Ovary (tissue), 9 donors: ENCODE measurements around the gene LTF. TPM values are rescaled to one million over a fixed set of nuclear protein-coding genes. Genes with fewer than 3 reads are reported as not detected.
"Not testable (repeated sequence)": the region's sequence is repeated elsewhere in the genome, so short reads cannot be mapped to it uniquely, and the experiment has no call there.

Source experiments
- DNase-seq, 5 donors: peaks; one replicate each; pipeline ENCODE4 v3.0.0-alpha.2; 2019 to 2020
- H3K27ac ChIP-seq, 2 donors: fragments of 200-600 bp; one replicate each; pipeline versions ENCODE4 v1.5.1 to v1.8.0; 2019 to 2022
- H3K27me3 ChIP-seq: fragments of 200-600 bp; one replicate; pipeline ENCODE4 v1.8.0; 2022
- H3K36me3 ChIP-seq: fragments of 200-600 bp; sonication (generic); one replicate; pipeline ENCODE4 v1.5.1; 2019
- H3K4me1 ChIP-seq: one replicate; pipeline ENCODE4 v1.8.1; 2013; ENCODE audit warnings: mild to moderate bottlenecking, moderate library complexity; ENCODE audit not compliant: insufficient read depth
- H3K4me3 ChIP-seq: fragments of 200-600 bp; sonication (generic); one replicate; pipeline ENCODE4 v1.5.1; 2017
- H3K9me3 ChIP-seq, 2 donors: fragments of 200-600 bp in 1 of 2; sonication (generic) in 1 of 2; one replicate each; pipeline versions ENCODE4 v1.5.1 to v1.8.1; 2013 to 2019; ENCODE audit warnings: mild to moderate bottlenecking in 1 of 2, moderate library complexity in 1 of 2
- EP300 ChIP-seq: sonication (generic); formaldehyde crosslinking; IDR thresholded peaks from one replicate; pipeline ENCODE4 v1.6.1; 2017; ENCODE audit warnings: antibody characterized with exemption
- POLR2A ChIP-seq: fragments of 450-650 bp; IDR thresholded peaks from one replicate; pipeline ENCODE4 v1.6.1; 2017; ENCODE audit warnings: antibody characterized with exemption, mild to moderate bottlenecking, moderate library complexity
- WGBS, 3 donors: extraction: QIAGEN DNeasy Blood & Tissue Kit in 1 of 3; methylation state at CpG; one replicate each; pipeline versions ENCODE4 v1.1.5 to v1.1.7; 2013 to 2017; 5-methylcytosine and 5-hydroxymethylcytosine counted together
- intact Hi-C, 4 donors: fragments of 100-400 bp; cut with DNase I; formaldehyde crosslinking; loops; one replicate each; pipeline versions ENCODE4 v1.11.0 to v1.15.1; 2022 to 2023
- polyA plus RNA-seq, 2 donors: library from polyadenylated mRNA; stranded (reverse); fragments of 200-250 nt in 1 of 2; fragments of 350-450 nt in 1 of 2; fragmentation: Illumina TruSeq in 1 of 2; extraction: RNeasy Lipid Tissue Mini Kit (QIAGEN cat#74804) in 1 of 2; gene quantifications; one replicate each; pipeline ENCODE4 v1.2.3, GENCODE V29; 2013 to 2014
- total RNA-seq, 7 donors: library from RNA; depleted of rRNA in 2 of 7; stranded (reverse); fragments of >200 nt in 2 of 7; fragmentation: NEBNext Ultra II Directional in 3 of 7; extraction: Animal tissue kit (Norgen Biotek cat#: 25700) in 3 of 7; gene quantifications; one replicate each; pipeline versions ENCODE4 v1.1.0 to v1.2.4, GENCODE V29; 2016 to 2023
- TF ChIP-seq, protein P1 (sequence below), 3 donors: fragments of 450-650 bp in 2 of 3; fragments of 200-600 bp in 1 of 3; IDR thresholded peaks; one replicate each; pipeline versions ENCODE4 v1.5.1 to v1.8.0; 2016 to 2022; ENCODE audit warnings: antibody characterized with exemption in 3 of 3, mild to moderate bottlenecking in 1 of 3
- donor health status: DM: no; HTN: no; CAD: no; lungs with moderate emphysema.
- donor health status: DM: no; HTN: no; CAD: no.
- donor health status: Bipolar disorder and iron deficiency.
- donor health status: DM: yes; HTN: yes; CAD: no.
- donor health status: DM: no; HTN: no; CAD: no.
- donor health status: DM: yes; HTN: yes; CAD: no.

The LTF gene
- total and polyA plus RNA-seq, 9 donors: 0.56 to 23.7 (median 1.2) TPM

- WGBS, 3 donors: 54 to 65% (median 57%) methylated on average over 9 of the region's 9 CpGs
Observed at GRCh38 chr3:46496746-46497555, 32.2 kb upstream of the LTF start.

DNA sequence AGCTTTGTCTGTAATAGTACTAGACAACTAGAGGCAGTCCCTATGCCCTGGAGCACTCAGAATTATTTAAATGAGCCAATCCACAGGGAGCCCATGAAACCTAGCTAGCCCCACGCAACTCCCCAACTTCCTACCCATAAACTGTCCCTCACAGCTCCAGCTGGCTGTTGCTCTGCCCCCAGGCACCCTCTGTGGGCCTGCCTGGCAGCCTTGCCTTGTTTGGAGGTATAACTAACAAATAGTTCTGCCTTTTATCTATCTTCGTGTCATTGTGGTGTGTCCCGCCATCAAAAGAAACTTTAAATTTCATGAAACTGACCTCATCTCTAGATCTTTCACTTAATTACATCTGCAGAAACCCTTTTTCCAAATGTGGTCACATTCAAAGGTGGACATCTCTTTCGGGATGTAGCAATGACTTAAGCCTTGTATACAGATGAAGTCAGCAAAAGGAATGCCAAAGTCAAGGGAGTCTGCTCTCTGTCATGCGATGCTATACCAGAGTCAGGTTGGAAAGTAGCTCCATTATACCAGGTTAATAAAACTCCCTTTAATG is 31.3 kb upstream of the LTF start:
- Histone ChIP-seq H3K9me3 (no peaks in the 10 kb centered on the region), H3K36me3 (no peaks in the 10 kb centered on the region), H3K4me3 (no peak overlapping the region), H3K4me1 (no peaks in the 10 kb centered on the region), H3K27ac (no peak overlapping the region), H3K27me3 (no peaks in the 10 kb centered on the region)
- intact Hi-C loops: no loop called here
- TF ChIP-seq EP300: no peak
- TF ChIP-seq POLR2A: no peak
- TF ChIP-seq, protein P1, sequence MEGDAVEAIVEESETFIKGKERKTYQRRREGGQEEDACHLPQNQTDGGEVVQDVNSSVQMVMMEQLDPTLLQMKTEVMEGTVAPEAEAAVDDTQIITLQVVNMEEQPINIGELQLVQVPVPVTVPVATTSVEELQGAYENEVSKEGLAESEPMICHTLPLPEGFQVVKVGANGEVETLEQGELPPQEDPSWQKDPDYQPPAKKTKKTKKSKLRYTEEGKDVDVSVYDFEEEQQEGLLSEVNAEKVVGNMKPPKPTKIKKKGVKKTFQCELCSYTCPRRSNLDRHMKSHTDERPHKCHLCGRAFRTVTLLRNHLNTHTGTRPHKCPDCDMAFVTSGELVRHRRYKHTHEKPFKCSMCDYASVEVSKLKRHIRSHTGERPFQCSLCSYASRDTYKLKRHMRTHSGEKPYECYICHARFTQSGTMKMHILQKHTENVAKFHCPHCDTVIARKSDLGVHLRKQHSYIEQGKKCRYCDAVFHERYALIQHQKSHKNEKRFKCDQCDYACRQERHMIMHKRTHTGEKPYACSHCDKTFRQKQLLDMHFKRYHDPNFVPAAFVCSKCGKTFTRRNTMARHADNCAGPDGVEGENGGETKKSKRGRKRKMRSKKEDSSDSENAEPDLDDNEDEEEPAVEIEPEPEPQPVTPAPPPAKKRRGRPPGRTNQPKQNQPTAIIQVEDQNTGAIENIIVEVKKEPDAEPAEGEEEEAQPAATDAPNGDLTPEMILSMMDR (IDR thresholded peaks at IDR 0.05): no peak
- no peak for DNase-seq
- 77 to 83% (median 83%) methylated on average over 5 of the region's 5 CpGs for WGBS, 3 donors

More at GRCh38 chr3:46496746-46497555, 32.2 kb upstream of the LTF start:
- Histone ChIP-seq H3K4me1 (no peaks in the 10 kb centered on the region), H3K4me3 (no peak overlapping the region), H3K9me3 (no peaks in the 10 kb centered on the region), H3K36me3 (no peaks in the 10 kb centered on the region), H3K27me3 (no peaks in the 10 kb centered on the region), H3K27ac (no peak overlapping the region)
- intact Hi-C loops: no loop called here
- no peak for DNase-seq
- TF ChIP-seq EP300: no peak
- TF ChIP-seq POLR2A: no peak
- TF ChIP-seq, protein P1 (IDR thresholded peaks at IDR 0.05): no peak

GRCh38 chr3:46494491-46494890 is 29.8 kb upstream of the LTF start:
- H3K27me3 ChIP-seq, H3K36me3 ChIP-seq, H3K4me3 ChIP-seq, H3K9me3 ChIP-seq, H3K4me1 ChIP-seq, intact Hi-C loops, DNase-seq, H3K27ac ChIP-seq: not testable (repeated sequence)
- WGBS, 3 donors: 94 to 99% (median 97%) methylated on average over 14 to 32 of the region's 33 CpGs

- DNase-seq: no peak
- intact Hi-C loops: no loop called here
- 83 to 86% (median 84%) methylated on average over 6 of the region's 6 CpGs for WGBS, 3 donors
Observed at GRCh38 chr3:46492890-46493547, 28.3 kb upstream of the LTF start.

More at GRCh38 chr3:46492890-46493547, 28.3 kb upstream of the LTF start:
- H3K36me3 ChIP-seq: no peaks in the 10 kb centered on the region
- no peak overlapping the region for H3K4me3 ChIP-seq
- no peak for TF ChIP-seq EP300
- TF ChIP-seq, protein P1 (IDR thresholded peaks at IDR 0.05): no peak
- no peak for TF ChIP-seq POLR2A
- no peaks in the 10 kb centered on the region for H3K27me3 ChIP-seq
- no peaks in the 10 kb centered on the region for H3K9me3 ChIP-seq
- no peaks in the 10 kb centered on the region for H3K4me1 ChIP-seq
- no peak overlapping the region for H3K27ac ChIP-seq
